K562 (cell line): ENCODE results near the gene ADAT3. TPM values are rescaled to one million over a fixed set of nuclear protein-coding genes. Genes with fewer than 3 reads are reported as not detected.

ENCODE experiments used
- EP400 ChIP-seq: fragments of 450-650 bp; IDR thresholded peaks from 2 replicates; pipeline ENCODE4 v1.6.1; 2017; ENCODE audit warnings: antibody characterized with exemption, mild to moderate bottlenecking, moderate library complexity
- ESRRB ChIP-seq: fragments of 250-450 bp; sonication (Bioruptor Pico); IDR thresholded peaks from 2 replicates; pipeline ENCODE4 v1.5.0; 2020; ENCODE audit warnings: mild to moderate bottlenecking, moderate library complexity, borderline replicate concordance
- GTF2A2 ChIP-seq: IDR thresholded peaks from 2 replicates; pipeline ENCODE4 v1.6.1; 2016; ENCODE audit warnings: mild to moderate bottlenecking, missing genetic modification characterization, missing compliant biosample characterization
- HDAC1 ChIP-seq, 2 experiments: fragments of 450-650 bp; IDR thresholded peaks; 2 replicates each; pipeline ENCODE4 v1.6.1; 2016 to 2017; ENCODE audit warnings: inconsistent platforms in 1 of 2, mild to moderate bottlenecking in 1 of 2, moderate library complexity in 1 of 2
- MAZ ChIP-seq, 2 experiments: fragments of 450-650 bp in 1 of 2; sonication (generic) in 1 of 2; formaldehyde crosslinking; IDR thresholded peaks in 1 of 2; conservative IDR thresholded peaks in 1 of 2; 2 replicates each; pipeline versions ENCODE4 v1.4.0 to v1.5.0; 2020; ENCODE audit warnings: mild to moderate bottlenecking in 1 of 2, missing genetic modification reagents in 1 of 2
- MYC ChIP-seq, 2 experiments: fragments of 250-450 bp in 1 of 2; sonication (Bioruptor Pico) in 1 of 2; IDR thresholded peaks; 2 replicates each; pipeline versions ENCODE4 v1.5.1 to v1.6.1; 2012 to 2021; ENCODE audit warnings: low read depth in 2 of 2, borderline replicate concordance in 1 of 2, improper control_type of control experiment in 1 of 2, low read length in 1 of 2, mild to moderate bottlenecking in 1 of 2, moderate library complexity in 1 of 2
- NCOR1 ChIP-seq: fragments of 450-650 bp; IDR thresholded peaks from 2 replicates; pipeline ENCODE4 v1.6.1; 2016; ENCODE audit warnings: mild to moderate bottlenecking, moderate library complexity
- POLR2A ChIP-seq: fragments of 450-650 bp; conservative IDR thresholded peaks from 2 replicates; pipeline ENCODE4 v1.6.1; 2016
- POLR2AphosphoS2 ChIP-seq: IDR thresholded peaks from 2 replicates; pipeline ENCODE4 v1.6.1; 2012; ENCODE audit warnings: low read length, improper control_type of control experiment
- RBFOX2 ChIP-seq: fragments of 200-400 bp; formaldehyde crosslinking; IDR thresholded peaks from 2 replicates; pipeline ENCODE4 v1.6.1; 2017; ENCODE audit warnings: low read depth, mild to moderate bottlenecking, low read length, moderate library complexity
- RBM14 ChIP-seq: fragments of 200-400 bp; formaldehyde crosslinking; IDR thresholded peaks from 2 replicates; pipeline ENCODE4 v1.6.1; 2018; ENCODE audit warnings: low read depth, mild to moderate bottlenecking, low read length, moderate library complexity, borderline replicate concordance; ENCODE audit not compliant: insufficient read depth
- SNAPC5 ChIP-seq: fragments of 250-450 bp; sonication (Bioruptor Pico); IDR thresholded peaks from 2 replicates; pipeline ENCODE4 v1.8.0; 2021; ENCODE audit warnings: moderate library complexity, mild to moderate bottlenecking, inconsistent platforms
- ZC3H4 ChIP-seq: sonication (generic); formaldehyde crosslinking; IDR thresholded peaks from 2 replicates; pipeline ENCODE4 v1.9.0; 2021; ENCODE audit warnings: missing genetic modification reagents, borderline replicate concordance
- ZMIZ1 ChIP-seq, 2 experiments: fragments of 150-350 bp in 1 of 2; IDR thresholded peaks; 2 replicates each; pipeline ENCODE4 v1.6.1; 2012 to 2016; ENCODE audit warnings: low read depth in 2 of 2, low read length in 2 of 2, mild to moderate bottlenecking in 1 of 2, moderate library complexity in 1 of 2
- ZNF124 ChIP-seq: sonication (generic); formaldehyde crosslinking; IDR thresholded peaks from 2 replicates; pipeline ENCODE4 v1.8.1; 2022; ENCODE audit warnings: missing genetic modification reagents
- ZNF347 ChIP-seq: fragments of 450-650 bp; formaldehyde crosslinking; IDR thresholded peaks from 2 replicates; pipeline ENCODE4 v1.4.0; 2020; ENCODE audit warnings: low read depth, mild to moderate bottlenecking, moderate library complexity
- ZNF395 ChIP-seq: fragments of 200-800 bp; sonication (Bioruptor generic); IDR thresholded peaks from 2 replicates; pipeline ENCODE4 v1.6.1; 2017; ENCODE audit warnings: missing genetic modification characterization, missing compliant biosample characterization
- ZNF699 ChIP-seq: fragments of 250-450 bp; sonication (Bioruptor Pico); IDR thresholded peaks from 2 replicates; pipeline ENCODE4 v1.8.0; 2021; ENCODE audit warnings: mild to moderate bottlenecking, moderate library complexity; ENCODE audit not compliant: insufficient replicate concordance
- polyA plus RNA-seq, 8 experiments: library from polyadenylated mRNA; depleted of rRNA in 4 of 8; stranded (reverse) in 5 of 8; unstranded in 3 of 8; fragments of >200 nt; fragmentation: Nextera tagmentation in 2 of 8; fragmentation: Illumina TruSeq in 1 of 8; extraction: Ambion mirVana in 2 of 8; extraction: Trizol in 1 of 8; gene quantifications; 2 replicates each; pipeline versions ENCODE4 v1.2.1 to v1.2.3, GENCODE V29; 2011 to 2014; ENCODE audit warnings: inconsistent platforms in 1 of 8, missing spikeins in 1 of 8
- total RNA-seq, 7 experiments: library from RNA; depleted of rRNA in 6 of 7; stranded (reverse); fragments of >200 nt in 6 of 7; fragmentation: Illumina TruSeq in 2 of 7; extraction: Trizol in 2 of 7; gene quantifications; 2 replicates each; pipeline versions ENCODE4 v1.2.1 to v1.2.3, GENCODE V29; 2011 to 2021; ENCODE audit warnings: low replicate concordance in 1 of 7
- TF ChIP-seq, protein P1 (sequence below): fragments of 250-450 bp; sonication (Bioruptor Pico); IDR thresholded peaks from 2 replicates; pipeline ENCODE4 v1.8.0; 2022; ENCODE audit warnings: inconsistent platforms

The ADAT3 gene
- total and polyA plus RNA-seq, 9 of the 15 experiments (the other 6 are each of a cell fraction or from before 2014, with no cell fraction given): 0.67 to 15.6 (median 7.8) TPM; not detected in 4

- TF ChIP-seq MYC (IDR thresholded peaks at IDR 0.05; ENCODE audit: low read depth, low read length) (peak; percentile 73; the same call in 1 of the 2 replicates), MYC (CRISPR knock-in tag; IDR thresholded peaks at IDR 0.05; ENCODE audit: borderline replicate concordance, low read depth) (no peak), ZNF395 (CRISPR knock-in tag) (peak; percentile 80; the same call in 1 of the 2 replicates), RBFOX2 (peak; percentile 65), ZNF347 (CRISPR knock-in tag) (no peak), POLR2A (peak; percentile 58; the same call in 1 of the 2 replicates), ZNF699 (CRISPR knock-in tag) (no peak), GTF2A2 (no peak), RBM14 (0 out of 2 replicates have a peak, but pooled peaks have one; percentile 40), MAZ (CRISPR knock-in tag; conservative IDR thresholded peaks at IDR 0.05 in 1 of 2, IDR thresholded peaks at IDR 0.05 in 1 of 2) (peak; percentile 46 to 76; a peak in 3 of 4 replicates), ZC3H4 (CRISPR knock-in tag) (no peak), POLR2AphosphoS2 (no peak), ZNF124 (CRISPR knock-in tag) (no peak), ZMIZ1 (IDR thresholded peaks at IDR 0.05; ENCODE audit: low read depth in 2 of 2, low read length in 2 of 2) (no peak), ESRRB (CRISPR knock-in tag) (no peak), NCOR1 (no peak), SNAPC5 (CRISPR knock-in tag) (no peak), HDAC1 (IDR thresholded peaks at IDR 0.05) (peak; percentile 22 to 76; a peak in 2 of 4 replicates), EP400 (peak; percentile 58; the same call in 1 of the 2 replicates)
- TF ChIP-seq, protein P1, sequence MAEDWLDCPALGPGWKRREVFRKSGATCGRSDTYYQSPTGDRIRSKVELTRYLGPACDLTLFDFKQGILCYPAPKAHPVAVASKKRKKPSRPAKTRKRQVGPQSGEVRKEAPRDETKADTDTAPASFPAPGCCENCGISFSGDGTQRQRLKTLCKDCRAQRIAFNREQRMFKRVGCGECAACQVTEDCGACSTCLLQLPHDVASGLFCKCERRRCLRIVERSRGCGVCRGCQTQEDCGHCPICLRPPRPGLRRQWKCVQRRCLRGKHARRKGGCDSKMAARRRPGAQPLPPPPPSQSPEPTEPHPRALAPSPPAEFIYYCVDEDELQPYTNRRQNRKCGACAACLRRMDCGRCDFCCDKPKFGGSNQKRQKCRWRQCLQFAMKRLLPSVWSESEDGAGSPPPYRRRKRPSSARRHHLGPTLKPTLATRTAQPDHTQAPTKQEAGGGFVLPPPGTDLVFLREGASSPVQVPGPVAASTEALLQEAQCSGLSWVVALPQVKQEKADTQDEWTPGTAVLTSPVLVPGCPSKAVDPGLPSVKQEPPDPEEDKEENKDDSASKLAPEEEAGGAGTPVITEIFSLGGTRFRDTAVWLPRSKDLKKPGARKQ (CRISPR knock-in tag): no peak
Measured at GRCh38 chr19:1862424-1863327, 42.5 kb upstream of the ADAT3 start (continued).
